Measurements from ENCODE around the gene RELN. TPM values are rescaled to one million over a fixed set of nuclear protein-coding genes. Genes with fewer than 3 reads are reported as not detected.

The RELN gene
- total and polyA plus RNA-seq, 10 of the 15 experiments (the other 5 are each of a cell fraction or from before 2014, with no cell fraction given): 0.11 to 0.21 TPM; not detected in 8

- TF ChIP-seq, protein P1, sequence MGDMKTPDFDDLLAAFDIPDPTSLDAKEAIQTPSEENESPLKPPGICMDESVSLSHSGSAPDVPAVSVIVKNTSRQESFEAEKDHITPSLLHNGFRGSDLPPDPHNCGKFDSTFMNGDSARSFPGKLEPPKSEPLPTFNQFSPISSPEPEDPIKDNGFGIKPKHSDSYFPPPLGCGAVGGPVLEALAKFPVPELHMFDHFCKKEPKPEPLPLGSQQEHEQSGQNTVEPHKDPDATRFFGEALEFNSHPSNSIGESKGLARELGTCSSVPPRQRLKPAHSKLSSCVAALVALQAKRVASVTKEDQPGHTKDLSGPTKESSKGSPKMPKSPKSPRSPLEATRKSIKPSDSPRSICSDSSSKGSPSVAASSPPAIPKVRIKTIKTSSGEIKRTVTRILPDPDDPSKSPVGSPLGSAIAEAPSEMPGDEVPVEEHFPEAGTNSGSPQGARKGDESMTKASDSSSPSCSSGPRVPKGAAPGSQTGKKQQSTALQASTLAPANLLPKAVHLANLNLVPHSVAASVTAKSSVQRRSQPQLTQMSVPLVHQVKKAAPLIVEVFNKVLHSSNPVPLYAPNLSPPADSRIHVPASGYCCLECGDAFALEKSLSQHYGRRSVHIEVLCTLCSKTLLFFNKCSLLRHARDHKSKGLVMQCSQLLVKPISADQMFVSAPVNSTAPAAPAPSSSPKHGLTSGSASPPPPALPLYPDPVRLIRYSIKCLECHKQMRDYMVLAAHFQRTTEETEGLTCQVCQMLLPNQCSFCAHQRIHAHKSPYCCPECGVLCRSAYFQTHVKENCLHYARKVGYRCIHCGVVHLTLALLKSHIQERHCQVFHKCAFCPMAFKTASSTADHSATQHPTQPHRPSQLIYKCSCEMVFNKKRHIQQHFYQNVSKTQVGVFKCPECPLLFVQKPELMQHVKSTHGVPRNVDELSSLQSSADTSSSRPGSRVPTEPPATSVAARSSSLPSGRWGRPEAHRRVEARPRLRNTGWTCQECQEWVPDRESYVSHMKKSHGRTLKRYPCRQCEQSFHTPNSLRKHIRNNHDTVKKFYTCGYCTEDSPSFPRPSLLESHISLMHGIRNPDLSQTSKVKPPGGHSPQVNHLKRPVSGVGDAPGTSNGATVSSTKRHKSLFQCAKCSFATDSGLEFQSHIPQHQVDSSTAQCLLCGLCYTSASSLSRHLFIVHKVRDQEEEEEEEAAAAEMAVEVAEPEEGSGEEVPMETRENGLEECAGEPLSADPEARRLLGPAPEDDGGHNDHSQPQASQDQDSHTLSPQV (IDR thresholded peaks at IDR 0.05): no peak
- no peak for TF ChIP-seq HCFC1 (IDR thresholded peaks at IDR 0.05; ENCODE audit: low read length)
- TF ChIP-seq, protein P2, sequence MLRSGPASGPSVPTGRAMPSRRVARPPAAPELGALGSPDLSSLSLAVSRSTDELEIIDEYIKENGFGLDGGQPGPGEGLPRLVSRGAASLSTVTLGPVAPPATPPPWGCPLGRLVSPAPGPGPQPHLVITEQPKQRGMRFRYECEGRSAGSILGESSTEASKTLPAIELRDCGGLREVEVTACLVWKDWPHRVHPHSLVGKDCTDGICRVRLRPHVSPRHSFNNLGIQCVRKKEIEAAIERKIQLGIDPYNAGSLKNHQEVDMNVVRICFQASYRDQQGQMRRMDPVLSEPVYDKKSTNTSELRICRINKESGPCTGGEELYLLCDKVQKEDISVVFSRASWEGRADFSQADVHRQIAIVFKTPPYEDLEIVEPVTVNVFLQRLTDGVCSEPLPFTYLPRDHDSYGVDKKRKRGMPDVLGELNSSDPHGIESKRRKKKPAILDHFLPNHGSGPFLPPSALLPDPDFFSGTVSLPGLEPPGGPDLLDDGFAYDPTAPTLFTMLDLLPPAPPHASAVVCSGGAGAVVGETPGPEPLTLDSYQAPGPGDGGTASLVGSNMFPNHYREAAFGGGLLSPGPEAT (IDR thresholded peaks at IDR 0.05; ENCODE audit: low read depth): no peak
- TF ChIP-seq HDAC6 (IDR thresholded peaks at IDR 0.05; ENCODE audit: unreplicated experiment): no peak
- no peak for TF ChIP-seq REST (IDR thresholded peaks at IDR 0.05; ENCODE audit: low read depth, low read length)
- TF ChIP-seq PRDM15 (CRISPR knock-in tag; IDR thresholded peaks at IDR 0.05): no peak
- no peak for TF ChIP-seq ZNF384 (IDR thresholded peaks at IDR 0.05; ENCODE audit: borderline replicate concordance, low read depth, low read length)
- no peak for TF ChIP-seq RAD21 (IDR thresholded peaks at IDR 0.05; ENCODE audit: insufficient read depth, low read depth, low read length)
Measured at GRCh38 chr7:103952408-103952807, 37.0 kb downstream of the RELN start (continued).

All from GM12878 (cell line).